Keratinocyte (primary cell): ENCODE results near the gene SYP. TPM values are rescaled to one million over a fixed set of nuclear protein-coding genes. Genes with fewer than 3 reads are reported as not detected.

Experiments used
- DNase-seq: peaks from one replicate; pipeline ENCODE4 v3.0.0-alpha.2; 2011; ENCODE audit warnings: low read depth, missing footprints, low spot score
- FAIRE-seq: peaks from 2 replicates; lab custom pipeline; 2011; peaks lifted over from hg19 to GRCh38; lab: Jason Lieb, UNC
- H2AFZ ChIP-seq: 2 replicates; pipeline ENCODE4 v1.6.0; 2012; ENCODE audit warnings: low read length, control low read depth, inconsistent platforms; ENCODE audit not compliant: control insufficient read depth
- H3K27ac ChIP-seq: 2 replicates; pipeline ENCODE4 v1.5.1; 2011; ENCODE audit warnings: low read length; ENCODE audit not compliant: control insufficient read depth, insufficient read depth
- H3K27me3 ChIP-seq: 3 replicates; pipeline ENCODE4 v1.6.0; 2011; ENCODE audit warnings: low read length; ENCODE audit not compliant: control insufficient read depth, insufficient read depth; ENCODE audit errors: extremely low read depth
- H3K36me3 ChIP-seq, 2 experiments: 2 replicates in 1 of 2; 3 replicates in 1 of 2; pipeline ENCODE4 v1.5.1; 2011; ENCODE audit warnings: low read length in 2 of 2, mild to moderate bottlenecking in 1 of 2; ENCODE audit not compliant: control insufficient read depth in 2 of 2, insufficient read depth in 2 of 2; ENCODE audit errors: extremely low read depth in 1 of 2
- H3K4me1 ChIP-seq: 3 replicates; pipeline ENCODE4 v1.5.1; 2011; ENCODE audit warnings: low read length; ENCODE audit not compliant: control insufficient read depth, insufficient read depth; ENCODE audit errors: extremely low read depth
- H3K4me2 ChIP-seq: 3 replicates; pipeline ENCODE4 v1.6.0; 2011; ENCODE audit warnings: low read depth, low read length; ENCODE audit not compliant: control insufficient read depth, insufficient read depth; ENCODE audit errors: extremely low read depth
- H3K4me3 ChIP-seq, 3 experiments: fragments of 200-600 bp in 1 of 3; sonication (generic) in 1 of 3; 2 replicates in 2 of 3; 3 replicates in 1 of 3; pipeline ENCODE4 v1.5.1; 2011 to 2016; ENCODE audit warnings: low read length in 3 of 3, mild to moderate bottlenecking in 3 of 3, control low read depth in 2 of 3, inconsistent platforms in 1 of 3, low read depth in 1 of 3, mixed read lengths in 1 of 3, mixed run types in 1 of 3, moderate library complexity in 1 of 3; ENCODE audit not compliant: control insufficient read depth in 2 of 3, insufficient read depth in 2 of 3; ENCODE audit errors: extremely low read depth in 1 of 3
- H3K79me2 ChIP-seq: 2 replicates; pipeline ENCODE4 v1.6.0; 2012; ENCODE audit warnings: low read length; ENCODE audit not compliant: control insufficient read depth, insufficient read depth
- H3K9ac ChIP-seq: 3 replicates; pipeline ENCODE4 v1.6.0; 2011; ENCODE audit warnings: low read length; ENCODE audit not compliant: control insufficient read depth, insufficient read depth; ENCODE audit errors: extremely low read depth
- H3K9me1 ChIP-seq: 3 replicates; pipeline ENCODE4 v1.6.0; 2011; ENCODE audit warnings: low read length; ENCODE audit not compliant: control insufficient read depth, insufficient read depth; ENCODE audit errors: extremely low read depth
- H3K9me3 ChIP-seq: 2 replicates; pipeline ENCODE4 v1.5.1; 2012; ENCODE audit warnings: low read depth, low read length; ENCODE audit not compliant: control insufficient read depth
- H4K20me1 ChIP-seq: 3 replicates; pipeline ENCODE4 v1.6.0; 2011; ENCODE audit warnings: low read length; ENCODE audit not compliant: control insufficient read depth, insufficient read depth; ENCODE audit errors: extremely low read depth
- CTCF ChIP-seq, 3 experiments: IDR thresholded peaks in 1 of 3; conservative IDR thresholded peaks in 1 of 3; optimal IDR thresholded peaks in 1 of 3; 2 replicates in 2 of 3; 3 replicates in 1 of 3; pipeline versions ENCODE3 to v1.5.1; 2011; ENCODE audit warnings: low read length in 3 of 3, mild to moderate bottlenecking in 3 of 3, moderate library complexity in 2 of 3, control low read depth in 1 of 3, inconsistent platforms in 1 of 3; ENCODE audit not compliant: insufficient read depth in 2 of 3; ENCODE audit errors: extremely low read depth in 1 of 3
- EZH2 ChIP-seq: IDR thresholded peaks from one replicate; pipeline ENCODE4 v1.6.1; 2012; ENCODE audit warnings: inconsistent platforms, mild to moderate bottlenecking, low read length, moderate library complexity
- dilution Hi-C: fragments of 300-500 bp; cut with MboI; formaldehyde crosslinking; loops from one replicate; pipeline ENCODE4 v1.7.0; 2020; ENCODE audit warnings: low sequenced_read_pairs; ENCODE audit not compliant: extremely low pct_ligation_motif_present
- polyA plus RNA-seq, 5 experiments: library from polyadenylated mRNA; depleted of rRNA in 3 of 5; stranded (reverse) in 3 of 5; stranded (forward) in 1 of 5; unstranded in 1 of 5; fragments of >200 nt; gene quantifications; 1 replicate in 1 of 5; 2 replicates in 3 of 5; 3 replicates in 1 of 5; pipeline versions ENCODE4 v1.2.1 to v1.2.3, GENCODE V29; 2011 to 2012; ENCODE audit warnings: missing spikeins in 2 of 5, low read depth in 1 of 5, low replicate concordance in 1 of 5

The SYP gene
- polyA plus RNA-seq, 1 donor (not counting 4 experiments of a cell fraction or from before 2014, with no cell fraction given) = 0.07 TPM

GRCh38 chrX:49203536-49203935 lies 3.5 kb upstream of the SYP start:
- H3K9ac ChIP-seq = no peak overlapping the region
- H4K20me1 ChIP-seq = no peaks in the 10 kb centered on the region
- H3K4me1 ChIP-seq = peaks cover 4% of the 10 kb centered on the region
- no peak for DNase-seq
- H3K4me3 ChIP-seq = no peak overlapping the region
- H2AFZ ChIP-seq = no peak overlapping the region
- no peaks in the 10 kb centered on the region for H3K9me1 ChIP-seq
- H3K79me2 ChIP-seq = no peaks in the 10 kb centered on the region
- no peaks in the 10 kb centered on the region for H3K9me3 ChIP-seq
- no peak overlapping the region for H3K4me2 ChIP-seq
- TF ChIP-seq EZH2 (no peak), CTCF (optimal IDR thresholded peaks at IDR 0.05 in 1 of 3, IDR thresholded peaks at IDR 0.05 in 1 of 3, conservative IDR thresholded peaks at IDR 0.05 in 1 of 3; ENCODE audit: extremely low read depth in 1 of 3, insufficient read depth in 2 of 3, low read length in 3 of 3) (no peak)
- H3K27me3 ChIP-seq = peaks cover 2% of the 10 kb centered on the region
- dilution Hi-C loops = no loop called here
- H3K27ac ChIP-seq = no peak overlapping the region
- no peak for FAIRE-seq
- H3K36me3 ChIP-seq = no peaks in the 10 kb centered on the region

DNA sequence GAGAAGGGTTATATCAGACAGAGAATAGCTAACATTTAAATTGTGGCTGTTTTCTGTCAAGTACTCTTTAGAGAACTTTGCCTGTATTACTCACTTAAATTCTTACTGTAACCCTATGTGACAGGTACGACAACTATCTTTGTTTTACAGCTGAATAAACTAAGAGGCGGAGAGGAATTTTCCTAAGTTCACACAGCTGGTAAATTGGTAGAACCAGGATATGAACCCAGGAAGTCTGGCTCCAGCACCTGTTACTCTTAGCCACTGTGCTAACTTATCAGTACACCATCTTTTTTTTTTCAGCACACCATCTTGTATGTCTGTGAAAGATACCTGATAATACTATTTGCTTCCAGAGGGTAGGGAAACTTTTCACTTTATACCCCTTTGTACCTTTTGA lies 2.0 kb upstream of the SYP start:
- peaks cover 2% of the 10 kb centered on the region for H3K27me3 ChIP-seq
- no peak overlapping the region for H3K4me3 ChIP-seq
- H3K27ac ChIP-seq = no peak overlapping the region
- no peak for FAIRE-seq
- H3K9ac ChIP-seq = no peak overlapping the region
- no peaks in the 10 kb centered on the region for H4K20me1 ChIP-seq
- no peak overlapping the region for H2AFZ ChIP-seq
- no peaks in the 10 kb centered on the region for H3K79me2 ChIP-seq
- no peaks in the 10 kb centered on the region for H3K9me3 ChIP-seq
- H3K4me1 ChIP-seq = peaks cover 4% of the 10 kb centered on the region
- H3K4me2 ChIP-seq = no peak overlapping the region
- no peak for DNase-seq
- dilution Hi-C loops = no loop called here
- no peaks in the 10 kb centered on the region for H3K9me1 ChIP-seq
- TF ChIP-seq CTCF (optimal IDR thresholded peaks at IDR 0.05 in 1 of 3, IDR thresholded peaks at IDR 0.05 in 1 of 3, conservative IDR thresholded peaks at IDR 0.05 in 1 of 3; ENCODE audit: extremely low read depth in 1 of 3, insufficient read depth in 2 of 3, low read length in 3 of 3) (no peak), EZH2 (no peak)
- no peaks in the 10 kb centered on the region for H3K36me3 ChIP-seq
